ENCODE measurements around the gene RAMACL. TPM values are rescaled to one million over a fixed set of nuclear protein-coding genes. Genes with fewer than 3 reads are reported as not detected.

RAMACL gene
- total RNA-seq, 2 donors from 2014 or later = 0.99 to 10.9 TPM

DNA sequence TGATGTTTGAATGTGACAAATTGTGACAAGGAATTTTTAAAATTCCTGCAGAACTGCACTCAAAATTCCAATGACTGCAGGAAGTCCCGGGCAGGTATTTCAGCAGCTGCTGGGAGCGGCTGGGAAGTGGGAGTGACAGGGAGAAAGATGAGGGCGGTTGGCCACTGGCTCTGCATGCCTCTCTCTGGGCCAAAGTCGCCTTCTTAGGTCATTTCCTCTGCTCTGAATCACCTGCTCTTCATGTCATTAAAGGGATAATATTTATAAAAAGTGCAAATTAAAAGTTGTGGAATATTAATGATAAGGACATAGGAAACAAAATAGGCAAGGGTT, 43.9 kb downstream of the RAMACL start:
- intact Hi-C loops (cut with DNase I) = no loop called here
- H3K4me3 ChIP-seq = no peak overlapping the region
- ATAC-seq (peak; percentile 85), DNase-seq (peak; percentile 35 to 61 (median 48))
- peaks cover 4% of the 10 kb centered on the region for H3K4me1 ChIP-seq
- no peaks in the 10 kb centered on the region for H3K36me3 ChIP-seq (replicated peaks in 1 of 2; ENCODE audit: insufficient read depth in 1 of 2, low read depth in 2 of 2)
- no peak for TF ChIP-seq POLR2A (IDR thresholded peaks at IDR 0.05)
- no peak for TF ChIP-seq CTCF (IDR thresholded peaks at IDR 0.05)
- H3K27me3 ChIP-seq = no peaks in the 10 kb centered on the region
- peak overlapping the region in 3 of 4 donors; percentile 15 to 67 (median 65) for H3K27ac ChIP-seq
- WGBS, 2 donors = 58% methylated on average over 4 of the region's 4 CpGs
- no peaks in the 10 kb centered on the region for H3K9me3 ChIP-seq

GRCh38 chr6:166541876-166542579, 44.5 kb downstream of the RAMACL start:
- DNase-seq (no peak), ATAC-seq (peak; percentile 21)
- Histone ChIP-seq H3K9me3 (no peaks in the 10 kb centered on the region), H3K27me3 (no peaks in the 10 kb centered on the region), H3K27ac (peak overlapping the region in 2 of 4 donors; percentile 65 to 67), H3K4me1 (peaks cover 4% of the 10 kb centered on the region), H3K4me3 (no peak overlapping the region), H3K36me3 (replicated peaks in 1 of 2; ENCODE audit: insufficient read depth in 1 of 2, low read depth in 2 of 2) (no peaks in the 10 kb centered on the region)
- intact Hi-C loops (cut with DNase I) = no loop called here
- TF ChIP-seq CTCF (IDR thresholded peaks at IDR 0.05) (no peak), POLR2A (IDR thresholded peaks at IDR 0.05) (no peak)
- 67 to 72% methylated on average over 12 of the region's 12 CpGs for WGBS, 2 donors

DNA sequence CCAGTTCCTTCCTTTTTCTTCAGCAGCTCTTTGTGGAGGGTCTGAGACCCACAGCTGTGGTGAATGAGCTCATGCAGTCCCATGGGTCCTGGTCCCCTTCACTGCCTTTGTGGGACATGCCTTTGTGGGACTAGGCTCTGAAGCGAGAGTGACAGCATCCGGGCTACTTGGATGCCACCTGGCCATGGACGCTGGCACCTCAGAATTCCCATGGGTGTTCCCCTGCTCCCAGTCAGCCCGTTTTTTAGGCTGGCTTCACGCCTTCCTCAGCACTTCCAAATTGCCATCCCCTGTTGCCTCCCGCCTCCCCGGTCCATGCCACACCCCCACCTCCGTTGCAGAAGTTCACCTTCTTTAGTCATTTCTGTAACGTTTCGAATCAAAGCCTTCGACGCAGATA, 45.1 kb downstream of the RAMACL start:
- Histone ChIP-seq H3K9me3 (no peaks in the 10 kb centered on the region), H3K36me3 (replicated peaks in 1 of 2; ENCODE audit: insufficient read depth in 1 of 2, low read depth in 2 of 2) (no peaks in the 10 kb centered on the region), H3K4me3 (no peak overlapping the region), H3K27ac (no peak overlapping the region), H3K27me3 (no peaks in the 10 kb centered on the region), H3K4me1 (peaks cover 4% of the 10 kb centered on the region)
- ATAC-seq (no peak), DNase-seq (no peak)
- TF ChIP-seq POLR2A (IDR thresholded peaks at IDR 0.05) (no peak), CTCF (IDR thresholded peaks at IDR 0.05) (no peak)
- intact Hi-C loops (cut with DNase I) = no loop called here
- 87 to 90% methylated on average over 12 of the region's 12 CpGs for WGBS, 2 donors

DNA sequence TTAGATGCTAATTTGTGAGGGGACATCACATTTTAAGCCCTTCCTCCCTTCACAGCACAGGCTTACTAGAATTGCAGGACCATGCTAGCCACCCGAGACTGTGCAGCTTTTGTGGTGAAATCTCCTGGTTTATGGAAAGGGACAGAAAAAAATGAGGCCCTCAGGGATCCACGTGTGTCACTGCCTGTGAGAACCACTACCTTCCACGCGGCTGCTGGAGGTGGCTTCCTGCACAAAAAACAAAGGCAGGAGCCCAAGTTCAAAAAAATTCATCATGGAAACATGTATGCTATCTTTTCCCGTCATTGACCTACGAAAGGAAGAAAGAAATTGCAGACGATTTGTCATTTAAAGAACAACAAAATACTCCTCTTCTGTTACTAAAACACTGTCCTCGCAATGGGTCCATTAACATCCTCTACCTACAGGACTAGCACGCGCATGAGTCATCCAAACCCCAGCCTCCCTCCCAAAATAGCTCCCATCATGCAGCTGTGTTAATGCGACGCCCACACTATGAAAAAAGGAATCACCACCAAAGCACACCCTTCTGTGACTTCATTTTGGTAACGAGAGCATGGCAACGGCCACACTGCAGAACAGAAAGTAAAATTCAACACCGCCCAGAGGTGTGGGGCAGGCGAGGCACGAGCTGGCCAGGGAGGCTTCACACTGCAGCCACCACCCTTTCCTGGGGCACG, 45.7 kb downstream of the RAMACL start:
- no peak for ATAC-seq
- Histone ChIP-seq H3K27ac (no peak overlapping the region), H3K9me3 (no peaks in the 10 kb centered on the region), H3K4me1 (peaks cover 4% of the 10 kb centered on the region), H3K36me3 (replicated peaks in 1 of 2; ENCODE audit: insufficient read depth in 1 of 2, low read depth in 2 of 2) (no peaks in the 10 kb centered on the region), H3K4me3 (no peak overlapping the region), H3K27me3 (no peaks in the 10 kb centered on the region)
- TF ChIP-seq CTCF (IDR thresholded peaks at IDR 0.05) (no peak), POLR2A (IDR thresholded peaks at IDR 0.05) (no peak)
- 73 to 81% methylated on average over 14 to 18 of the region's 18 CpGs for WGBS, 2 donors
- DNase-seq = peak in 1 of 4 donors; percentile 25
- intact Hi-C loops (cut with DNase I) = no loop called here
